Endothelial cell of umbilical vein (primary cell): ENCODE data around the gene ACP4.
"Not testable (repeated sequence)": the region's sequence is repeated elsewhere in the genome, so short reads cannot be mapped to it uniquely, and the experiment has no call there.

Experiments used
- EZH2 ChIP-seq: IDR thresholded peaks from 2 replicates; pipeline ENCODE4 v1.6.1; 2012; ENCODE audit warnings: borderline replicate concordance, low read depth, mild to moderate bottlenecking, moderate library complexity, low read length, inconsistent platforms; ENCODE audit not compliant: severe bottlenecking
- FOS ChIP-seq: IDR thresholded peaks from 2 replicates; pipeline ENCODE4 v1.6.1; 2011; ENCODE audit warnings: mild to moderate bottlenecking, low read length, moderate library complexity, borderline replicate concordance; ENCODE audit not compliant: insufficient read depth
- JUN ChIP-seq: IDR thresholded peaks from 2 replicates; pipeline ENCODE4 v1.6.1; 2011; ENCODE audit warnings: borderline replicate concordance, low read depth; ENCODE audit not compliant: insufficient read length, insufficient read depth
- POLR2A ChIP-seq: IDR thresholded peaks from 2 replicates; pipeline ENCODE4 v1.6.1; 2012; ENCODE audit warnings: low read depth, mild to moderate bottlenecking, control low read depth, low read length
- POLR2AphosphoS5 ChIP-seq: IDR thresholded peaks from 2 replicates; pipeline ENCODE4 v1.6.1; 2012; ENCODE audit warnings: low read depth, mild to moderate bottlenecking, control low read depth, low read length, moderate library complexity; ENCODE audit not compliant: insufficient read depth
- TF ChIP-seq, protein P1 (sequence below), 2 donors: IDR thresholded peaks; 1 replicate in 1 of 2; 2 replicates in 1 of 2; pipeline ENCODE4 v1.5.1; 2011; ENCODE audit warnings: low read length in 2 of 2, mild to moderate bottlenecking in 2 of 2, moderate library complexity in 2 of 2, control low read depth in 1 of 2, inconsistent platforms in 1 of 2, low read depth in 1 of 2; ENCODE audit not compliant: insufficient read depth in 1 of 2; ENCODE audit errors: extremely low read depth in 1 of 2

DNA sequence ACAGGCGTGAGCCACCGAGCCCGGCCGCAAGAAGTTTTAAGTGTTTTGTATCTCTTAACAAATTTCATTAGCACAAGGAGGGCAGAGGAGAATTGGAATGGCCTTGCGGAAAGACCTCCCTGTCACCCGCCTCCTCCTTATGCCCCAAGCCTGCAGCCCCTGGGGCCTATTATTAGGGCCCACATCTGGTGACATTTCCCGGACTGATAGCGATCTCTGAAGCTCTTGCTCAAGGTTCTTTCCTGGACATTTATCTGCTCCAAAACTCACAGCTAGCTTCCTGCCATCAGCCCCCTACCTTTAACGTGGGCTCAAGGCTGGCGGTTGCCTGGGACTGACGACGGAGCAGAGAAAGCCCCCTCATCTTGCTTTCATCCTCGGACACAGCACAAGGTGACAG, 26.7 kb upstream of the ACP4 start:
- TF ChIP-seq, protein P1, sequence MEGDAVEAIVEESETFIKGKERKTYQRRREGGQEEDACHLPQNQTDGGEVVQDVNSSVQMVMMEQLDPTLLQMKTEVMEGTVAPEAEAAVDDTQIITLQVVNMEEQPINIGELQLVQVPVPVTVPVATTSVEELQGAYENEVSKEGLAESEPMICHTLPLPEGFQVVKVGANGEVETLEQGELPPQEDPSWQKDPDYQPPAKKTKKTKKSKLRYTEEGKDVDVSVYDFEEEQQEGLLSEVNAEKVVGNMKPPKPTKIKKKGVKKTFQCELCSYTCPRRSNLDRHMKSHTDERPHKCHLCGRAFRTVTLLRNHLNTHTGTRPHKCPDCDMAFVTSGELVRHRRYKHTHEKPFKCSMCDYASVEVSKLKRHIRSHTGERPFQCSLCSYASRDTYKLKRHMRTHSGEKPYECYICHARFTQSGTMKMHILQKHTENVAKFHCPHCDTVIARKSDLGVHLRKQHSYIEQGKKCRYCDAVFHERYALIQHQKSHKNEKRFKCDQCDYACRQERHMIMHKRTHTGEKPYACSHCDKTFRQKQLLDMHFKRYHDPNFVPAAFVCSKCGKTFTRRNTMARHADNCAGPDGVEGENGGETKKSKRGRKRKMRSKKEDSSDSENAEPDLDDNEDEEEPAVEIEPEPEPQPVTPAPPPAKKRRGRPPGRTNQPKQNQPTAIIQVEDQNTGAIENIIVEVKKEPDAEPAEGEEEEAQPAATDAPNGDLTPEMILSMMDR (IDR thresholded peaks at IDR 0.05; ENCODE audit: extremely low read depth in 1 of 2, insufficient read depth in 1 of 2, low read depth in 1 of 2, low read length in 2 of 2) = not testable (repeated sequence)
- TF ChIP-seq POLR2AphosphoS5, FOS, POLR2A, EZH2, JUN: not testable (repeated sequence)
